Activated CD8-positive, alpha-beta T cell treated with anti-CD3 and anti-CD28 coated beads, Interleukin-2, amount 10 ng/mL, durations not matched to agents 7 days and 5 days (primary cell): ENCODE measurements around the gene C2orf72. TPM values are rescaled to one million over a fixed set of nuclear protein-coding genes. Genes with fewer than 3 reads are reported as not detected.

Experiments
- ATAC-seq: fragments of 150-1000 bp; cut with Tn5 transposase; one replicate; pipeline ENCODE4 v1.10.0; 2021; ENCODE audit warnings: moderate library complexity
- CTCF ChIA-PET: fragments of 350-600 bp; sonication (Branson Sonifier 250); formaldehyde crosslinking; loops from one replicate; lab custom pipeline; 2021; ENCODE audit warnings: antibody characterized with exemption; lab: Charles Lee
- POLR2A ChIA-PET: fragments of 350-600 bp; sonication (Branson Sonifier 250); formaldehyde crosslinking; loops from one replicate; lab custom pipeline; 2021; ENCODE audit warnings: antibody characterized with exemption; lab: Charles Lee
- DNase-seq: peaks from one replicate; pipeline ENCODE4 v3.0.0-alpha.2; 2020
- H3K27ac Mint-ChIP-seq: one replicate; pipeline ENCODE4 v1.8.0; 2021; ENCODE audit warnings: mild to moderate bottlenecking, mixed read lengths
- H3K27me3 Mint-ChIP-seq: one replicate; pipeline ENCODE4 v1.8.0; 2021; ENCODE audit warnings: low read depth, mixed read lengths
- H3K36me3 Mint-ChIP-seq: one replicate; pipeline ENCODE4 v1.8.0; 2021; ENCODE audit warnings: low read depth, mixed read lengths
- H3K4me1 Mint-ChIP-seq: one replicate; pipeline ENCODE4 v1.8.0; 2021; ENCODE audit warnings: low read depth, mixed read lengths
- H3K4me3 Mint-ChIP-seq: one replicate; pipeline ENCODE4 v1.8.0; 2021; ENCODE audit warnings: mild to moderate bottlenecking, mixed read lengths
- H3K9me3 Mint-ChIP-seq: one replicate; pipeline ENCODE4 v1.8.0; 2022; ENCODE audit warnings: mixed read lengths; ENCODE audit not compliant: insufficient read depth
- total RNA-seq, 2 experiments: library from RNA; stranded (reverse); gene quantifications; one replicate each; pipeline ENCODE4 v1.2.3, GENCODE V29; 2021

The C2orf72 gene
- total RNA-seq, 2 experiments from 2014 or later, result 0.16 to 0.34 TPM

DNA sequence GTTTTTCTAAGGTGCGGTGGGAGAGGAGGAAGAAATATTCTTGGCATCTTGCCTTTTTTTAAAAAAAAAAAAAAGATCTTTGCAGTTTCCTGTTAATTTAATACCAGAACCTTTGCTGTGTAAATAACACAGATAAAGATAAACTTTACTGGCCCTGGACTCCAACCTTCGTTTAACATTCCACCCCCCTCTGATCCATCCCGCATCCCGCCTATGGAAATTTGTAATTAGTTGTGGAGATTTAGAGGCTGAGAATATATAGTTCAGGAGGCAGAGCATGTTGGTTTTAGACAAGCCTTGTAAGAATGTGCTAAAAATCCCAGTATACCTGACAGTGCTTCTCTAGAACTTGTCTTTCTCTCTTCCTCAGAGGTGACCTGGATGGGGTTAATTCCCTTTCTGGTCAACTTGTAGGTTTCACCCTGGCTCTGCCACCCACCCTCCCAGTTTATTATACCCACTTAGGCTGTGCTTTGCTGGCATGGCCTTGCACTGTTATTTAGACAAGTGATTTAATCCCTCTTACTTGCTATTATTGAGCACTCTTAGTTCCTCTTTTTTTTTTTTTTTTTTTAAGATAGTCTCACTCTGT is 2.9 kb upstream of the C2orf72 start:
- no peak for DNase-seq
- POLR2A ChIA-PET, result no interaction called here
- H3K27ac Mint-ChIP-seq, result no peak overlapping the region
- no peak for ATAC-seq
- CTCF ChIA-PET, result interaction anchor here (1.3 kb wide), 1 partner anchor 17 kb away, joined by 3 read pairs; no protein-coding TSS in a partner anchor
- H3K4me1 Mint-ChIP-seq, result peaks cover 2% of the 10 kb centered on the region
- H3K4me3 Mint-ChIP-seq, result no peak overlapping the region
- no peaks in the 10 kb centered on the region for H3K9me3 Mint-ChIP-seq
- no peaks in the 10 kb centered on the region for H3K36me3 Mint-ChIP-seq
- peaks cover 58% of the 10 kb centered on the region for H3K27me3 Mint-ChIP-seq

DNA sequence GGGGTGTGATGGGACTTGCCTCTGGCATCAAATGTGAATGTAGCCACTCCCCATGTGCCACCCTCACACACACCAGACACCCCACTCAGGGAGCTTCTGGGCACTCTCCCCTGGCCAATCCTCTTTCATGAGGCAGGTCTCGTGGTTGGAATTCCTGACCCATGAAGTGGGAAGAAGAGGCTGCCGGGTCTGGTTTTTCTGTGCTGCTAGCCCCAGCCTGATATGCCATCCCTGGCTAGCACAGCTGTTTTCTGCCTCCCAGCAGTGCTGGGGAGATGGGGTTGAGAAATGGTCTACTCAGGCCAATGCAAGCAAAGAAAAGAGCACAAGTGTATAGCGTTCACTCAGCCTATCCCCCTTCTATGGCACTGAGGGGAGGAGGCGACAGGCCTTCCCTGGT is 1.2 kb upstream of the C2orf72 start:
- peaks cover 2% of the 10 kb centered on the region for H3K4me1 Mint-ChIP-seq
- H3K9me3 Mint-ChIP-seq, result no peaks in the 10 kb centered on the region
- no peaks in the 10 kb centered on the region for H3K36me3 Mint-ChIP-seq
- DNase-seq (no peak), ATAC-seq (no peak)
- H3K4me3 Mint-ChIP-seq, result no peak overlapping the region
- H3K27me3 Mint-ChIP-seq, result peaks cover 65% of the 10 kb centered on the region
- CTCF ChIA-PET, result interaction anchor here (1.3 kb wide), 1 partner anchor 15 kb away, joined by 3 read pairs; no protein-coding TSS in a partner anchor
- POLR2A ChIA-PET, result no interaction called here
- H3K27ac Mint-ChIP-seq, result no peak overlapping the region

DNA sequence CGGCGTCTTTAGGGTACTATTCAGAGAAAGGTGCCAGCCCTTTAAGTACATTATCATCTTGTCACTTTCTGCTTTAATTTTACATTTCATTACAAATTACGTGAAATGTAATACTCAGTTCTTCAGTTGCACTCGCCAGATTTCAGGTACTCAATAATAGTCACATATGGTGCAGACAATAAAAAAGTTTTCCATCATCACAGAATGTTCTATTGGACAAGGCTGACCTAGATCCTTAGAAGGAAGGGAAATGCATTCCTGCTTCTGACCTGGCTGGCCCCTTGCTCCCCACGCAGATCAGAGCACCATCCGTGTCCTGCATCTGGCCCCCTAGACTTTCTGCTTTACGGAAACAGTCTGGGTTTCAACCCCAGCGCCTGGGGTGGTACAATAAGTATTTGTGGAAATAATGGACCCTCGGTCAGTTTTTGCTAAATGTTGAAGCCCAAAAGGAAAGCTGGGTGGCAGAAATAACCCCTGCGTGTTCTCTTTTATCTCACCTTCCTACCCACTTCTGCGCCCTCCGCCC is 681 bp upstream of the C2orf72 start:
- Mint-ChIP-seq H3K4me1 (peaks cover 2% of the 10 kb centered on the region), H3K4me3 (no peak overlapping the region), H3K36me3 (no peaks in the 10 kb centered on the region), H3K9me3 (no peaks in the 10 kb centered on the region), H3K27ac (no peak overlapping the region), H3K27me3 (peaks cover 68% of the 10 kb centered on the region)
- POLR2A ChIA-PET, result no interaction called here
- DNase-seq (no peak), ATAC-seq (no peak)
- CTCF ChIA-PET, result no interaction called here

DNA sequence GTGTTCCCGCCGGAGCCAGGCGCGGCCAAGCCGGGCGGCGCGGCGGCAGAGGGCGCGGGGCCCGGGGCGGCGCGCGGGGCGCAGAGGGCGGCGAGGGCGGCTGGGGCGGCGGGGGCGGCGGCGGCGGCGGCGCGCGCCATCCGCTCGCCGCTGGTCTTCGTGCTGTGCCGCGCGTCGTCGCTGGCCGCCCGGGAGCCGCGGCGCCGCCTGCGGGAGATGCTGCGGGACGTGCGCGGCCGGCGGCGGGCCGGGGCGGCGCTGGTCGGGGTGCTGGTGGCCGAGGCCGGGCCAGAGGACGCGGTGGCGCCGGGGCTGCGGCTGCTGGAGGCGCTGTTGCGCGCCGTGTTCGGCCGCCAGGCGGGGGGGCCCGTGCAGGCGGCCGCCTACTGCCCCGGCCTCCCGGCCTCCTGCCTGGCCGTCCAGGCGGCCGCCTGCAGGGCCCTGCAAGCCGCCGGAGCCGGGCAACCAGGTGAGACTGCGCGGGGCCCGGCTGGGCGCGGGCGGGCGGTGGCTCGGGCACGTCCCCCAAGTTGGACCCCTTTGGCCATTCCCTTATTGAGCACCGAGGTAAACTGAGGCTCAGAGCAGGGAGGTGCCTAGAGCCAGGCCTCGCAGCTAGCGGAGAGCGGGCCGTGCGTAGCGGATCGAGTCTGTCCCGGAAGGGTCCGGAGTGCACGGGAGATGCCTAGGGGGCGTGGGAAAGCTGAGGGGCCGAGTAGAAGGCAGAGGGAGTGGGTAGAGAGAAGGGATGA is 584 bp downstream of the C2orf72 start:
- H3K27ac Mint-ChIP-seq, result no peak overlapping the region
- H3K4me3 Mint-ChIP-seq, result peak overlapping the region; percentile 37
- H3K36me3 Mint-ChIP-seq, result no peaks in the 10 kb centered on the region
- H3K9me3 Mint-ChIP-seq, result no peaks in the 10 kb centered on the region
- DNase-seq, result no peak
- peaks cover 2% of the 10 kb centered on the region for H3K4me1 Mint-ChIP-seq
- CTCF ChIA-PET, result no interaction called here
- ATAC-seq, result peak; percentile 74
- H3K27me3 Mint-ChIP-seq, result peaks cover 64% of the 10 kb centered on the region
- POLR2A ChIA-PET, result no interaction called here

DNA sequence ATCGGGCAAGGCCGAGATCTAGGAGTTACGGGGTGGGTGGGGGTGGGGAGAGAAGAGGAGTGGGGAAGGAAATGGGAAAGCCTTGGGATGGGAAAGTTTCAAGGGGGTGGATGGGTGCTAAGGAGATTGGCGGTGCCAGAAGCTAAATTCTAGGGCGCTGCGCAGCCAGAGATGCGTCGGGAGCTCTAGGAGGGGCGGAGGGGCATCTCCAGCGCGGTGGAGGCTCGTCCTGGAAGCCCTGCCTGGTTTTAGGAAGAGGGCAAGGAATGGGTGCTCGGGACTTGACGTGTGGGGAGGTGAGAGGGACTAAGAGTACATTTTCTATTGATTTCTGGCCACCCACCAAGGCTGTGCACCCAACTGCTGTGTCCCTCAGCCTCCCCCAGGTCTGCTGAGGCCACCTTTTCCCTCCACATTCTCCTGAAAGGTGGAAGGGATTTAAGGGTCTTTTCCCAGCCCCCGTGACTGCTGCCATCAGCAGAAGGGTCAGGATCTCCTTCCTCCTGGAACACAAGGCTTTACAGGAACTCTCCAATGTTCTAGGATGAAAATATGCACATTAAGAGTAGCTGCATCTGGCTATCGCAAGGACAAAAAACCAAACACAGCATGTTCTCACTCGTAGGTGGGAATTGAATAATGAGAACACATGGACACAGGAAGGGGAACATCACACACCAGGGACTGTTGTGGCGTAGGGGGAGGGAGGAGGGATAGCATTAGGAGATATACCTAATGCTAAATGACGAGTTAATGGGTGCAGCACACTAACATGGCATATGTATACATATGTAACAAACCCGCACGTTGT is 1.4 kb downstream of the C2orf72 start:
- peak overlapping the region; percentile 37 for H3K4me3 Mint-ChIP-seq

DNA sequence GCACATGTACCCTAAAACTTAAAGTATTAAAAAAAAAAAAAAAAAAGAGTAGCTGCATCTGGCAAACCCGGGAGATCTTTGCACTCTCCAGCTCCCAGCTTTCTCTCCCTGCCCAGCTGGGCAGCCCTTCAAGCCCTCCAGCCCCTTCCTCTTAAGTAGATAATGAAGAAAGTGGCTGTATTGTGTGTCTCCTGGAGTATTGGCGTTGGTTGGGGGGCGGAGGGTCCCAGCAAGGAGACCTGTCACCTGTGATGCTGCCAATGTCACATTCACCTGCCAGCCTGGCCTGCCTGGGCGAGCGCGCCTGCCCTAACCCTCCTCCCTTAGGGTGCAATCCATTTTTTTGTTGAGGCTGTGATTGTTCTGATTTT is 2.0 kb downstream of the C2orf72 start:
- Mint-ChIP-seq H3K4me3 (no peak overlapping the region), H3K36me3 (no peaks in the 10 kb centered on the region), H3K9me3 (no peaks in the 10 kb centered on the region), H3K27me3 (peaks cover 57% of the 10 kb centered on the region), H3K4me1 (peaks cover 2% of the 10 kb centered on the region), H3K27ac (no peak overlapping the region)
- CTCF ChIA-PET, result interaction anchor here (1.4 kb wide), 1 partner anchor 14 kb away, joined by 4 read pairs; no protein-coding TSS in a partner anchor
- no peak for ATAC-seq
- no peak for DNase-seq
- POLR2A ChIA-PET, result no interaction called here

More for the DNA sequence above, 1.4 kb downstream of the C2orf72 start:
- ChIA-PET POLR2A (no interaction called here), CTCF (no interaction called here)
- Mint-ChIP-seq H3K27ac (no peak overlapping the region), H3K27me3 (peaks cover 60% of the 10 kb centered on the region), H3K4me1 (peaks cover 2% of the 10 kb centered on the region), H3K9me3 (no peaks in the 10 kb centered on the region), H3K36me3 (no peaks in the 10 kb centered on the region)
- DNase-seq (no peak), ATAC-seq (no peak)

DNA sequence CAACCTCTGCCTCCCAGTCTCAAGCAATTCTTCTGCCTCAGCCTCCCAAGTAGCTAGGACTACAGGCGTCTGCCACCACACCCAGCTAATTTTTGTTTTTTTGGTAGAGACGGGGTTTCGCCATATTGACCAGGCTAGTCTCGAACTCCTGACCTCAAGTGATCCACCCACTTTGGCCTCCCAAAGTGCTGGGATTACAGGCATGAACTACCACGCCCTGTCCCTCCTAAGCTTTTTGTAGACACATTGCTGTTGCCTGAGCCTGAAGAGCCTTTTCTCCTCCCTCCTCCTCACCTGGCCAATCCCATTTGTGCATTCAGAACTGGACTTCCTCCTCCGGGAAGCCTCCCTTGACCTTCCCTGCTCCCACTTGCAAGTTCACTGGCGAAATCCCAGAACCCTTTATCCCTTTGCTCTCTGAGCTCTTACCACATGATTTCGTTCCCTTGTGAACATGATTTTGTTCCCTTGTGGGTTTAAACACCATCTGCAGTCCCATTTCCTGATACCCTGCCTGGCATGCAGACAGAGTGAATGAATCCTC is 2.6 kb downstream of the C2orf72 start:
- H3K27ac Mint-ChIP-seq, result no peak overlapping the region
- H3K27me3 Mint-ChIP-seq, result peaks cover 53% of the 10 kb centered on the region
- no peak for ATAC-seq
- ChIA-PET POLR2A (interaction anchor here (0.7 kb wide), 1 partner anchor 10 kb away, joined by 3 read pairs; no protein-coding TSS in a partner anchor), CTCF (interaction anchor here (1.4 kb wide), 1 partner anchor 13 kb away, joined by 4 read pairs; no protein-coding TSS in a partner anchor)
- no peak overlapping the region for H3K4me3 Mint-ChIP-seq
- peaks cover 2% of the 10 kb centered on the region for H3K4me1 Mint-ChIP-seq
- no peaks in the 10 kb centered on the region for H3K9me3 Mint-ChIP-seq
- no peak for DNase-seq
- no peaks in the 10 kb centered on the region for H3K36me3 Mint-ChIP-seq

DNA sequence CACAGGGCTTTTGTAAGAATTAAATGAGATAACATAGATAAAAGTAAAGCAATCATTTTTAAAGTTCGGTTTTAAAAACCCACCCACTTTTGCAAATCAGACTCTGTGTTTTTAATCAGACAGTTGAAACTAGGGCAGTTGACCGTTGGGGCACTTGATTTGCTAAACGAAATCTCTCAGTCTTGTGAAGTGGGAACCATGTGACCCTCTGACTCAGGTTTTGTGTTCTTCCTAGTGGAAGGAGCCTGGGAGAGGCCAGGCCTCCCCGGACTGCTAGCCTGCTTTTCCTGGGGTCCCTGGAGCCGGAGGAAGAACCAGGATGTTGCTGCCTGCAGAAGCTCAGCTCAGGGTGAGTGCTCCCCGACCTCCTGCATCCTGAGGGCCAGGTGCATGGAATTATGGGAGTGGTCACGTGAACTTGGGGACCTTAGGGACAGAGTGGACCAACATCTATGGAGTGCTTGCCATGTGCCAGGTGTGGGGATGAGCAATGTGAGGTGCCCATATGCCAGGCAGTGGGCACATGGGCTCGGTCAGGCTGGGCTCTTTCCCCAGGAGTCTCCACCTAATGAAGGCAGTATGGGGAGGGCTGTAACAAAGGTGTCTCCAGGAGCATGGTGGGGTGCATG is 3.9 kb downstream of the C2orf72 start:
- ATAC-seq (no peak), DNase-seq (no peak)
- no peaks in the 10 kb centered on the region for H3K36me3 Mint-ChIP-seq
- no peak overlapping the region for H3K4me3 Mint-ChIP-seq
- POLR2A ChIA-PET, result no interaction called here
- peaks cover 43% of the 10 kb centered on the region for H3K27me3 Mint-ChIP-seq
- peaks cover 2% of the 10 kb centered on the region for H3K4me1 Mint-ChIP-seq
- no peak overlapping the region for H3K27ac Mint-ChIP-seq
- no peaks in the 10 kb centered on the region for H3K9me3 Mint-ChIP-seq
- CTCF ChIA-PET, result interaction anchor here (2.7 kb wide), 1 partner anchor 12 kb away, joined by 17 read pairs; no protein-coding TSS in a partner anchor

DNA sequence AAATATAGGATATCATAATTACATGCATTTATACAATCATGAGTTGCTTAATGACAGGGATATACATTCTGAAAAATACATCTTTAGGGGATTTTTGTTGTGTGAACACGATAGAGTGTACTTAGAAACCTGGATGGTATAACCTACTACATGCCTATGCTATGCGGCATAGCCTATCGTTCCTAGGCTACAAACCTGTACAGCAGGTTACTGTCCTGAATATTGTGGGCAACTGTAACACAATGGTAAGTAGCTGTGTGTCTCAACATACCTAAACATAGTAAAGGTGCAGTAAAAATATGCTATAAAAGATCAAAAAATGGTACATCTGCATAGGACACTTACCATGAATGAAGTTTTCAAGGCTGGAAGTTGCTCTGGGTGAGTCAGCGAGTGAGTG is 6.5 kb downstream of the C2orf72 start:
- no peaks in the 10 kb centered on the region for H3K4me1 Mint-ChIP-seq
- no peak overlapping the region for H3K27ac Mint-ChIP-seq
- ChIA-PET CTCF (interaction anchor here (1.2 to 2.7 kb wide), 2 partner anchors 9 to 220 kb away, joined by 5 to 17 read pairs; no protein-coding TSS in a partner anchor), POLR2A (no interaction called here)
- H3K9me3 Mint-ChIP-seq, result no peaks in the 10 kb centered on the region
- peaks cover 29% of the 10 kb centered on the region for H3K27me3 Mint-ChIP-seq
- DNase-seq (no peak), ATAC-seq (no peak)
- no peaks in the 10 kb centered on the region for H3K36me3 Mint-ChIP-seq
- no peak overlapping the region for H3K4me3 Mint-ChIP-seq

DNA sequence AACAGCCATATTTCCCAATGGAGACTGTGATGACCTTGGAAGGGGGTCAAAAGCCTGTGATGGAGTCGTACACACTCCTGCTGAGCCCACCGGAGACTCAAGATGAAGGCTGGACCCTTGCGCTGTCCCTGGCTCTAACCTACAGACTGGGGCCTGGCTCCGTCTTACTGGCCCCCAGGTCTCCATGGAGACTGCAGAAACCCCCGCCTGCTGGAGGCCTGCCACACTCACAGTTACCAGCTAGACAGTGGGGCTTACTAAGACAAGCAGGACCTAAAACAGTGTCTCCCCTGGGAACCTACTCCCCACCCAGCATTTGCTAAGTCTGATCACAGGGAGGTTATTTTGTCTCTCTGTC is 9.6 kb downstream of the C2orf72 start:
- H3K9me3 Mint-ChIP-seq, result no peaks in the 10 kb centered on the region
- DNase-seq (no peak), ATAC-seq (no peak)
- H3K4me1 Mint-ChIP-seq, result peaks cover 14% of the 10 kb centered on the region
- CTCF ChIA-PET, result no interaction called here
- POLR2A ChIA-PET, result no interaction called here
- no peaks in the 10 kb centered on the region for H3K36me3 Mint-ChIP-seq
- H3K27me3 Mint-ChIP-seq, result peaks cover 20% of the 10 kb centered on the region
- H3K27ac Mint-ChIP-seq, result no peak overlapping the region
- H3K4me3 Mint-ChIP-seq, result no peak overlapping the region

DNA sequence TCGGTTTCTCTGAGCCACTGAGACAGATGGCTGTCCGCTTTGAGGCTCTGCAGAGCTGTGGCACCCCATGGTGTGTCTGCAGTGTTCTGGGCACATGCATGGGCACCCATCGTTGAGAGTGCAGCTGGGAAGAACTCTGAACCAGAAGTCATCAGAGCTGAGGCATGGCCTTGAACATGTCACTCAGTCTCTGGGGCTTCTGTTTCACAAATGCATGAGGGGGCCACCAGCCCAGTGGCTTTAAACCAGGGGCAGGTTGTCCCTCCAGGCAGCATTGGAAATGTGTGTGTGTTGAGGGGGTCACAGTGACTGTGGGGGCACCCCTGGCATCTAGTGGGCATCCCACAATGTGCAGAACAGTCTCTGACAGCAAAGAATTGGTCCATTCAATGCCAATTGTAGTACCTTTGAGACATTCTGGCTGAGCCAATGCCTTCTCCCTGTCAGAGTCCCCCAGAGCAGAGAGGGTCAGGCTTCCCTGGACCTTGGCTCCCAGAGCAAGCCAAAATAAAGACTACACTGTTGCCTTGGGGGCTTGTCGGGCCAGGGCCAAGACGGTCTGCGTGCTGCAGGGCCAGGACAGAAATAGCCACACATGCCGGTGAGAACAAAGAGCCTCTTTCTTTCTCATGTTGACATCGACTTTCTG is 10.1 kb downstream of the C2orf72 start:
- Mint-ChIP-seq H3K27ac (no peak overlapping the region), H3K4me1 (peaks cover 19% of the 10 kb centered on the region), H3K27me3 (peaks cover 20% of the 10 kb centered on the region), H3K36me3 (no peaks in the 10 kb centered on the region), H3K4me3 (no peak overlapping the region), H3K9me3 (no peaks in the 10 kb centered on the region)
- ATAC-seq, result no peak
- no peak for DNase-seq
- ChIA-PET POLR2A (no interaction called here), CTCF (no interaction called here)
